IPS-18c (cell line): ENCODE results near the gene SETD1B.
"Not testable (repeated sequence)": the region's sequence is repeated elsewhere in the genome, so short reads cannot be mapped to it uniquely, and the experiment has no call there.

ENCODE experiments used
- H3K4me3 ChIP-seq: 2 replicates; pipeline ENCODE4 v1.7.0; 2013; ENCODE audit warnings: low read depth, mild to moderate bottlenecking, low read length, moderate library complexity; ENCODE audit not compliant: insufficient read depth
- H3K9me3 ChIP-seq: one replicate; pipeline ENCODE4 v1.6.1; 2013; ENCODE audit warnings: mild to moderate bottlenecking, low read length, moderate library complexity; ENCODE audit not compliant: control insufficient read depth, insufficient read depth

The SETD1B gene

DNA sequence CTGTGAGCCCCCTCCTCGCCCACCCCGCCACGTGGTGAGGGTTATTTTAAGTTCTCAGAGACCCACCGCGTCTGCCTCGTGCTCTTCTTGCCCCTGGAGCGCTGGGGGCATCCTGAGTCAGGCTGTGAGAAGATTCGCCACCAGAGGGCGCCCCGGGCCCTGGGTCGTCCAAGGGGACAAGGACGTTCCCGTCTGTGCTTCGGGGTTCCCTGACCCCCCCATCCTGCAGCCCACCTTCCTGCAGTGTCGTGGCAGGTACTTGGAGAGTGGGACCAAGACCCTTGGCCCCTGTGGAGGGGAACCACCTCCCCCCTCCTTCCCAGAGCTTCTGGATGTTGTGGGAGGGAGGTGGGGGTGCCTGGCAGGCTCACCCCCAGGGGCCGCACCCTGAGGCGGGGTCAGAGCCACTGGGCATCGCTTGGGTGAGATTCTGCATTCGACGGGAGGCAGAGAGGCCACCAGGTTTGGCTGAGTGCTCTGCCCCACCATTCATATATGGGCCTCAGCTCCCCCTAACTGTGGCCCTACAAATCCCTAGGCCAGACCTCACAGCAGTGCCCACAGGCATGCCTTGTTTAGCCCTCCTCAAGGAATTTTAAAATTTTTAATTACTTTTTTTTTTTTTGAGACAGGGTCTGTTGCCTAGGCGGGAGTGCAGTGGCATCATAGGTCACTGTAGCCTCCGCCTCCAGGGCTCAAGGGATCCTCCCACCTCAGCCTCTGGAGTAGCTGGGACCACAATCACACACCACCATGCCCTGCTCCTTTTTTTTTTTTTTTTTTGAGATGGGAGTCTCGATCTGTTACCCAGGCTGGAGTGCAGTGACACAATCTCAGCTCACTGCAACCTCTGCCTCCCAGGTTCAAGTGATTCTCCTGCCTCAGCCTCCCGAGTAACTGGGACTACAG, 27.4 kb upstream of the SETD1B start:
- H3K4me3 ChIP-seq: no peak overlapping the region
- no peaks in the 10 kb centered on the region for H3K9me3 ChIP-seq

DNA sequence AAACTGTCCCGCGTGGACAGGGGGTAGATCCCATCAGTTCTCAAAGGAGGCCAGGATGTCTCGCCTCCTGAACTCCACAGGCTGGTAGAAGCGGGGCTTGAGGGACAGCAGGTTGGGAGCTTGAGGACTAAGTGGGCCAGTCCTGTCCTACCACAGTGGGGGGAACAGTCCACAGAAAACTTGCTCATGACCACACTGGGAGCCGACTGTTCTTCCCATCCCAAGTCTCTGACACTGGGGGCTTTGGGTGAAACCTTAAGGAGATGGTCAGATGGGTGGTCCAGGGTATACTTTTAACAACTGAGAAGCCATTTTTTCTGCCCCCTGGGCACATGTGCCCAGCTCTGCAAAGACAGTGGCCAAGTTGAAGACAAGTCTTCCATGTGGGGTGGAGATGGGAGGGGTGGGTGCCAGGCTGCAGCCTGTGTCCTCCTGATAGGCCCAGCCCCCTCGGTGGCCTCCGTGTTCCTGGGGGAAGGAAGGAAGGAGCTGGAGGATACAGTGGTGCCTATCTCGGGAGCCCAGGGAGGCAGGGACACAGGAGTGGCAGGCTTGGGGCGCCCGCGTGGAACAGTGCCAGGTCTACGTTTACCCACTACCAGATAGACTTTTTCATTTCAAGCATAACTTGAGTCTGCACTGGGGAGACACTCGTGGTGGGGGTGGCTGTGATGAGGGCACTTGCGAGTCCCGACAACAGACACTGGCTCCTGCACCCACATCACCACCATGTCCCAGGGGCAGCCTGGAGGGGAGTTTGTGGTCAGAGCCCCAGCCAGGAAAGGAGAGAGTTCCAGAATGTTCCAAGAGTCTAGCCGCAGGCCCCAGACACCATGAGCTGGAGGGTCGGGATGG, 25.0 kb upstream of the SETD1B start:
- Histone ChIP-seq H3K4me3 (no peak overlapping the region), H3K9me3 (no peaks in the 10 kb centered on the region)

DNA sequence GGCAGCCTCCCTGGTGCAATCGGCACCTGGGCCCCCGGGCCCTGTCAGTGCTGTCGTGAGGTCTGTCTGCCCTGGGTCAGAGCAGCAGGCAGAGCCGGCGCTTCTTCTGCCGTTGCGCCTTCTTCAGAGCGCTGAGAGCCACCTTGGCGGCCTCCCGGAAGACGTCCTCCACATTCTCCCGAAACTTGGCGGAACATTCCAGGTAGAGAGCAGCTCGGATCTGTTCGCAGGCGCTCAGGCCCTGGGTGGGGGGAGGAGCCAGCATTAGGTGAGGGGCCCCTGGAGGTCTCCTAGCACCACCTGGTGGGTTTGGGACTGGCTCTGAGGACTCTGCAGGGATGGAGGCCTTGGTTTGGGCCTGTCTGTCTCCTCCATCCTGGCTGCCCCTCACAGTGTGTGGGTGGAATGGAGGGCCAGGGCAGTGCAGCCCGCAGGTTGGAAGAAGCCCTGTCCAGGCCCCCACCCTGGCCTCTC, 24.4 kb upstream of the SETD1B start:
- H3K9me3 ChIP-seq: no peaks in the 10 kb centered on the region

DNA sequence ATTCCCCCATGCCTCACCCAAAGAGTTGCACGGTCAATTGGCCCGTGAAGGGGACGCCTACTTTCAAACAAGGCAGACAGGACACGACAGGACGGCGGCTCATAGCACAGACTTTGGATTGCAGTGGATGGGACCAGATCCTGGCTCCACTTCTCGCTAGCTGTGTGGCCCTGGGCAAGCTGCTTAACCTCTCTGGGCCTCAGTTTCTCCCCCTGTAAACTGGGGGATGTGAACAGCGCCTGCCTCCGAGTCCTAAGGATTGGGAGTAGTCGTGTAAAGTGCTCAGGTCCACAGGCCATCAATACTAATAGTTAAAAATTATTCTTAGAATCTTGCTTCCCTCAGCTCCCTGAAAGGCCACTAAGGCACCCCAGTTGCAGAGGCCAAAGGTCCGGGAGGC, 23.4 kb upstream of the SETD1B start:
- Histone ChIP-seq H3K9me3 (no peaks in the 10 kb centered on the region), H3K4me3 (no peak overlapping the region)

More for the DNA sequence above, 24.4 kb upstream of the SETD1B start:
- no peak overlapping the region for H3K4me3 ChIP-seq

DNA sequence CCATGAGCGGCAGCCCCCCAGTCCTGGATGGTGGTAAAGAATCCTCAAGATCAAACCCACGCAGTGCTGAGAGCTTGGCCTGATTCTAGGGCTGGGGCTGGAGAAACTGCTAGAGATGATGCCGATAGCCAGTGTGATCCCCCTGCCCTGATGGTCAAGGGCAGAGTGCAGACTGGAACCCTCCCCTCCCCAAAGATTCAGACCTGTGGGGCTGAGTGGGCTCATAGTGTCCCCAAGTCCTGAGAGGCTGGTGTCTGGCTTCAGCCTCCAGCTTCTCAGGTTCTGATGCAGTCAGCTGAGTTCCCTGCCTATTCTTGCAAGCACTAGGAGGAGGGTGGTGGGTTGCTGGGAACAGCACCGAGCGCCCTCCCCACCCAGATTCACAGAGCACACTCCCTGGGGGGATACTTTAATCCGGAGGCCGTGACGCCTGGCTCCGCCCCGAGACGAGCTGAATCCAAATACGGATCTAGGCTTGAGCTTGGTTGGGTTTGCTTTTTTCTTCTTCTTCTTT, 22.3 kb upstream of the SETD1B start:
- H3K9me3 ChIP-seq: no peaks in the 10 kb centered on the region
- no peak overlapping the region for H3K4me3 ChIP-seq

DNA sequence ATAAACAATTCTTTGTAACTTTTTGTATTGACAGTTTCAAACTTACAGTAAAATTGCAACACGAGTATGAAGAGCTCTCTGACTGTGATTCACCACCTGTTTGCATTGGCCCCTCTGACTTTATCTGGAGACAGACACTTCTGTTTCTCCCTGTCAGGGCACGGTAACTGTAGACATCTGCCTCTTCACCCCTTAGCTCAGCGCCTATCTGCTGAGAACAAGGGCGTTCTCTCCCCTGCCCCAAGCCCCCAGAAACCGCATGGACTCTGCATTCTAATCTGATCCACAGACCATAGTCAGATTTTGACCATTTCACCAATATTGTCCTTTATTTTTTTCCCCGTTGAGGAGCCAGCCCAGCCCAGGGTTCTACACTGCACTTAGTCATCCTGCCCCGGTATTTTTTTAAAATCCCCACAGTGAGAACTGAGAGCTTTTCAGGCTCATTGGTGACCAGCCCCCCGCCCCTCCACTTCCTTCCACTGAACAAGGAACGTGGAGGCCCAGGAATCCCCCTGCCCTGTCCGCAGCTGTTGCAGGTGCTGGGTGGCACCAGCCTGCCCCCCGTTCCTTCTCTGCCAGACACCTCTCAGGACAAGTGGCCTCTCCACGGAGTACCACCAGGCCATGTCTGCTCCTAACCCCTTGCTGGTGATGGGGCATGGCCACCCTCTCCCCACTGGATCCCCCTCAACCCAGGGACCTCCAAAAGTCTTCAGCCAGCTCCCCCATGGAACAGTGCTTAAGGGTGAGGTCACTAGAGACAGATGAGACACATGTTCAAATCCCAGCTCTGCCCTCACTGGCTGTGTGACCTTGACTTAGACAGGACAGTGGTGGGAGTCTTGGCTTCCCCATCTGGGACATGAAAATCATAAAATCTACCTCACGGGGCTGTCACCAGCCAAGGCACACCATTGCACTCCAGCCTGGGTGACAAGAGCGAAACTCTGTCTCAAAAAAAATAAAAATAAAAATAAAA, 21.5 kb upstream of the SETD1B start:
- H3K9me3 ChIP-seq: no peaks in the 10 kb centered on the region
- H3K4me3 ChIP-seq: no peak overlapping the region; the same call in 1 of the 2 replicates

DNA sequence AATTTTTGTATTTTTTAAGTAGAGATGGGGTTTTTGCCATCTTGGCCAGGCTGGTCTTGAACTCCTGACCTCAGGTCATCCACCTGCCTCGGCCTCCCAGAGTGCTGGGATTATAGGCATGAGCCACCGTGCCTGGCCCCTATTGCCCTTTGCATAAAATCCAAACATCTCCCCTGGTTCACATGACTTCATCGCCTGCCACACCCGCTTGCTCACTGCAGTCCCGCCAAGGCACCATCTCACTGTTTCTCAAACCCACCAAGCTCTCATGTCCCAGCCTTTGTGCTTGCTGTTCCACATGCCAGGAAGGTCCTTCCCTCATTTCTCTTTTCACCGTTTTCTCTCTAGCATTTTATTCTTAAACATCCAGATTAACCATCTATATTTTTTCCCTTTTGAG, 20.0 kb upstream of the SETD1B start:
- Histone ChIP-seq H3K9me3 (no peaks in the 10 kb centered on the region), H3K4me3 (no peak overlapping the region)

DNA sequence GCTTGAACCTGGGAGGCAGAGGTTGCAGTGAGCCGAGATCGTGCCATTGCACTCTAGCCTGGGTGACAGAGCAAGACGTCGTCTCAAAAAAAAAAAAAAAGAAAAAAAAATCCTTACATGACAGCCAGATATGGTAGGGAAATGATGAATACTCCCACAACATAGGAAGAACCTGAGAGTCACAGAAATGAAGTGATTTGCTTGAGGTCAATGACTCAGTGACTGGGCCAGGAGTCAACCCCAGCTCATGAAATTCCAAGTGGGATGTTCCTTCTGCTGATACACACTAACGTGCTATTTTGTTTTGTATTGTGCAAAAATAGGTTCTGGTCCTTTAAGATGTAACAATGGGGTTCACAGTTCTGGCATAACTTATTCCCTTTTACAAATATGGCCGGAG, 19.3 kb upstream of the SETD1B start:
- Histone ChIP-seq H3K4me3 (no peak overlapping the region), H3K9me3 (no peaks in the 10 kb centered on the region)

DNA sequence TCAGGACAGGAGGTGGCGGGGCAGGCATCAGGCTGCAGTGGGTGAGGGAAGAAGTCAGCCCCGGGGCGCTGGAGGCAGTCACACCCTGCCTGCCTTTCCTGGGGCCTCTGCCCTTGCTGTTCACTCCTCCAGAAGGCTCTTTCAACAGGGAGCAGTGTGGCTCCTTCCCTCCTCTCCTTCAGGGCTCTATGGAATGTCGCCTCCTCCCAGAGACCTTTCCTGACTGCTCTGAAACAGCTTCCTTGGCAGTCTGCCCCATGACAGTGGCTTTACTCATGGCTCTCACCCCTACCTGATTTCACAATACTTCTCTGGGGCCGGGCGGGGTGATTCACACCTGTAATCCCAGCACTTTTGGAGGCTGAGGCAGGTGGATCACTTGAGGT, 17.4 kb upstream of the SETD1B start:
- H3K4me3 ChIP-seq: no peak overlapping the region

DNA sequence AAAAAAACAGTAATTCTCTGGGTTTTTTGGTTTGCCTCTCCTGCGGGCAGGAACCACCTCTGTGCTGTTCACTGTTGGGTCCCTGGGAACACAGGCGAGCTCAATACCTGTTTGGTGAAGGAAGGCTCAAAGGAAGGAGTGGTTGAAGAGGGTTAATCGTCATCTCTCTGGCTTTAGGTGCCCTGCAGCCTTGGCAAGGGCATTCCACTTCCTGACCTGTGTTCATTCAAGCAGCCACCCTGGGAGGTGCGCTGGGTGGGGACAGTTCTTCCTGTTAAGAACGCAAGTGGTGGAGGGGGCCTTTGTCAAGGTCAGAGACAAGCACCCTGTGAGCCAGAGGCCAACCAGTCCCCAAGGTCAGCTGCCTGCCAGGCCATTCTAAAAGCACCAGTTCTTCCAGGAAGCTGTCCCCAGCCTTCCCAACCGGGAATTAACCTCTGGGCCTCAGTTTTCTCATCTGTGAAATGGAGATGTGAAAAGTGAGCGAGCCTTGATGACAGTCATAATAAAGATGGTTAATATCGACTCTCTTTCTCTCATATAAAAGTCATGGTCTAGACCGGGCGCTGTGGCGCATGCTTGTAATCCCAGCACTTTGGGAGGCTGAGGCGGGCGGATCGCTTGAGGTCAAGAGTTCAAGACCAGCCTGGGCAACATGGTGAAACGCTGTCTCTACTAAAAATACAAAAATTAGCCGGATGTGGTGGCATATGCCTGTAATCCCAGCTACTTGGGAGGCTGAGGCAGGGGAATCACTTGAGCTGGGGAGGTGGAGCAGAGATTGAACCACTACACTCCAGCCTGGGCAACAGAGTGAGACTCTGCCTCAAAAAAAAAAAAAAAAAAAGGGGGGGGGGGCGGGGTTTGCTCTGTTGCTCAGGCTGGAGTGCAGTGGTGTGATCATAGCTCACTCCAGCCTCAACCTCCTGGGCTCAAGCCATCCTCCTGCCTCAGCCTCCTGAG, 16.5 kb upstream of the SETD1B start:
- Histone ChIP-seq H3K9me3 (no peaks in the 10 kb centered on the region), H3K4me3 (no peak overlapping the region)

More for the DNA sequence above, 17.4 kb upstream of the SETD1B start:
- H3K9me3 ChIP-seq: no peaks in the 10 kb centered on the region

DNA sequence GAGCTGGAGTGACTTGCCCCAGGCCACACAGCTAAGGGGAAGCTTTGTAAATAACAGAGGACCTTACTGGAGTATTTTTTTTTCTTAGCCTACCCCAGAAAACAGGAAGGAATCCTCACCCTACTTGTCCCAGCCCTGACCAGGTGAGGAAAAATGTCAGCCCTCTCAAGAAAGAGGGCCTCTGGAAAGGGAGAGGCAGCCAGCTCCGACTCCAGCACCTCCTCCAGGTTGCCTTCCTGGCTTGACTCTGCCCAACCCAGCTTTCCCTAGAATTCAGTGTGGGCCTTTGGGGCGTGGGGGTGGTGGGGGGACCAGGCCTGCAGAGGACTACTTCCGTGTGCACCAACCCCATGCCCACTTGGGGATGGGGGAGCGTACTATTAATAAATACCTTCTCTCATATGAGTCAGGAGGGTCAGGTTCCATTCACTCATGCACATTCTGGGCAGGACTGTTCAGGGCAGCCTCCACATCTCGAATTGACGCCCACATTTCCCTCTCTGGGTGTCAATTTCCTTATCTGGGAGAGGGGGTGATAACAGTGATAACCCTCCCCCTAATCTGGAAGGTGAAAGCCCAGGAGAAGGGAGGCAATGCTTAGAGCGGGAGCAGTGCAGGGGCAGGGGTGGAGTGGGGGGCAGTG, 15.5 kb upstream of the SETD1B start:
- H3K4me3 ChIP-seq: no peak overlapping the region
- H3K9me3 ChIP-seq: no peaks in the 10 kb centered on the region

DNA sequence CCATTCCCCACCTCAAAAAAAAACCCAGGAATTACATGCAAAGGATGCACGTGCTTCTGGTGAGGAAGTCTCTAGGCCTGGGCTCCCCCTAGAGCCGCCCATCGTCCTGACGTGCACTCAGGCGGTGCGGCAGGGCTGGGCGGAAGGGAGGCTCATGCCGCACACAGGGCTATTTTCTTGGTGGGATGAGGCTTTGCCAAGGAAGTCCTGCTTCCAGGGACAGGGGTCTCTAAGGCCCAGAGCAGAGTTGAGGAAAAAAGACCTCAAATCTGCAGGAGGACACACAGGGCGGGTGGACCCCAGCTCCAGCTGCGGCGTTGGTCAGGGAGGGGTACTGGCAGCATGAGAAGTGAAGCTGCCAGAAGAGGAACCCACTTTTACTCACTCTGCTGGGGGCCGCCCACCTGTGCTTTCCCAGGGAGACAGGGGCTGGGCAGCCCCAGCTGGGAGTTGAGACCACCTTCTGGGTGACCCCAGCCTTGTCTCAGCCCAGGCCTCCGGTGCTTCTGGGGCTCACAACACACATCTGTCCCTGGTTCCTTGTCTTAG, 14.5 kb upstream of the SETD1B start:
- Histone ChIP-seq H3K4me3 (no peak overlapping the region), H3K9me3 (no peaks in the 10 kb centered on the region)

DNA sequence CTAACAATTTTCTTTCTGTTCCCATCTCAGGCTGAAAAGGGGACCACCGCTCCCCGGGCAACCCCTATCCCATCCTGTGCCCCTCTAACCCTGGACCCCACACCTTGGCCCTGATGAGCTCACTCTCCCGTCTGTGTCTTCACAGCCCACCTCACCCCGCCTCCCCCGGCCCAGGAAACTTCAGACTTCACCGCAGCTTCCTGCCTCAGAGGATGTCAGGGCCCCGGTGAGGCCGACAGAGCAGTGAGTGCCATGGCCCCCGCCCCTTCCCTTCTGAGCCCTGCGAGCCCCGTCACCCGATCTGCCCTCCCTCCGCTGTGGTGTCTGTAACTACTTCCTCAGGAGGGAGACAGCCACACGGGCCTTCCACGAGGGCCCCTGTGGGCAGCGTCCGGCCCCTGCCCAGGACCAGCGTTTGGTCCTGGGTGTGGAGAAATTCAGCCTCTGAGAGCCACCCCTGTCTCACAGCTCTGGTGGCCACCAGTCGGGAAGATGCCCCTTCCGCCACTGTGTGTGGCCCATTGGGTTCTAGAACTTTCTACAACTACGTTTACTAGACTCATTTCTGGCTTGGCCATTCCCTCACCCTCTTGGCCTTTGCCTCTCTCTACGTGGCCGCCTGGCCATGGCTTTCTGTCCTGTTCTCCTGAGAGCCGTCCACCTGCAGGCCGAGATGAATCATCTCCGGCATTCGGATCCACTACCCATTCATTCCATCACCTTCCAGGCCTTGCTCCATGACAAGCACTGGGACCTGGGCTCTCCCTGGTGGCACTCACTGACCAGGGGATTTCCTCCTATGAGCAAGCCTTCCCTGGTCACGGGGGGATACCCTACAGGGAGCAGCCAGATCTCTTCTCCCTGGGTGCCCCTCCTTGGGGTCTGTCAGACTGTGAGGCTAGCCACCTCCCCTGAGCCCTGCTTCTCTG, 13.7 kb upstream of the SETD1B start:
- Histone ChIP-seq H3K9me3 (no peaks in the 10 kb centered on the region), H3K4me3 (no peak overlapping the region)

DNA sequence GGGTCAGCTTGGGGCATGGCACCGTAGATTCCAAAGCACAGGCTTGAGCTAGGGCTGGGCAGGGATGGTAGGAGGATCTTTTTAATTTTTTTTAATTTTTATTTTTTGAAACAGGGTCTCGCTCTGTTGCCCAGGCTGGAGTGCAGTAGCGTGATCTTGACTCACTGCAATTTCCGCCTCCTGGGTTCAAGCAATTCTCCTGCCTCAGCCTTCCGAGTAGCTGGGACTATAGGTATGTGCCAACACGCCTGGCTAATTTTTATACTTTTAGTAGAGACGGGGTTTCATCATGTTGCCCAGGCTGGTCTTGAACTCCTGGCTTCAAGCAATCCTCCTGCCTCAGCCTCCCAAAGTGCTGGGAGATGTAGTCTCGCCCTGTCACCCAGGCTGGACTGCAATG, 13.0 kb upstream of the SETD1B start:
- not testable (repeated sequence) for H3K4me3 ChIP-seq

More for the DNA sequence above, 13.0 kb upstream of the SETD1B start:
- not testable (repeated sequence) for H3K9me3 ChIP-seq
